Heart right ventricle (tissue), 16 donors: ENCODE results near the gene ZMIZ1. TPM values are rescaled to one million over a fixed set of nuclear protein-coding genes. Genes with fewer than 3 reads are reported as not detected.
"Not testable (repeated sequence)": the region's sequence is repeated elsewhere in the genome, so short reads cannot be mapped to it uniquely, and the experiment has no call there.

Experiments used
- ATAC-seq, 8 donors: fragments of 200-7000 bp; cut with Tn5 transposase; one replicate each; pipeline ENCODE4 v1.9.1; 2020; ENCODE audit warnings: mild to moderate bottlenecking in 8 of 8, moderate library complexity in 8 of 8, moderate number of reproducible peaks in 1 of 8
- DNase-seq, 2 donors: peaks; one replicate each; pipeline ENCODE4 v3.0.0-alpha.2; 2020
- H3K27ac ChIP-seq, 10 donors: fragments of 200-600 bp; sonication (generic) in 2 of 10; one replicate each; pipeline versions ENCODE4 v1.5.0 to v1.8.0; 2020 to 2022; ENCODE audit warnings: mild to moderate bottlenecking in 3 of 10
- H3K27me3 ChIP-seq, 7 donors: fragments of 200-600 bp; one replicate each; pipeline ENCODE4 v1.8.0; 2021 to 2022; ENCODE audit warnings: mild to moderate bottlenecking in 2 of 7
- H3K36me3 ChIP-seq, 9 donors: fragments of 200-600 bp; sonication (generic) in 1 of 9; one replicate each; pipeline versions ENCODE4 v1.5.0 to v1.8.0; 2020 to 2022; ENCODE audit warnings: mild to moderate bottlenecking in 2 of 9
- H3K4me1 ChIP-seq, 9 donors: fragments of 200-600 bp; sonication (generic) in 1 of 9; one replicate each; pipeline versions ENCODE4 v1.5.0 to v1.8.0; 2020 to 2022; ENCODE audit warnings: mild to moderate bottlenecking in 4 of 9
- H3K4me3 ChIP-seq, 10 donors: fragments of 200-600 bp; sonication (generic) in 2 of 10; one replicate each; pipeline versions ENCODE4 v1.5.0 to v1.8.0; 2020 to 2022; ENCODE audit warnings: mild to moderate bottlenecking in 7 of 10, moderate library complexity in 2 of 10
- H3K9me3 ChIP-seq, 11 donors: fragments of 200-600 bp in 10 of 11; sonication (generic) in 2 of 11; one replicate each; pipeline versions ENCODE4 v1.5.0 to v1.8.0; 2013 to 2022; ENCODE audit warnings: mild to moderate bottlenecking in 2 of 11, control low read depth in 1 of 11, moderate library complexity in 1 of 11
- CTCF ChIP-seq, 9 donors: fragments of 200-600 bp; sonication (generic) in 2 of 9; IDR thresholded peaks; one replicate each; pipeline versions ENCODE4 v1.5.0 to v1.8.0; 2021 to 2022; ENCODE audit warnings: antibody characterized with exemption in 9 of 9, mild to moderate bottlenecking in 5 of 9, moderate library complexity in 1 of 9
- WGBS, 2 donors: extraction: QIAGEN DNeasy Blood & Tissue Kit; methylation state at CpG; one replicate each; pipeline ENCODE4 v1.1.7; 2013; ENCODE audit warnings: inconsistent platforms in 1 of 2; 5-methylcytosine and 5-hydroxymethylcytosine counted together
- intact Hi-C, 10 donors: fragments of 100-400 bp; cut with DNase I; formaldehyde crosslinking; loops; one replicate each; pipeline versions ENCODE4 v1.11.1 to v1.14.2; 2022
- polyA plus RNA-seq, 2 donors: library from polyadenylated mRNA; stranded (reverse); fragments of 200-250 nt; gene quantifications; one replicate each; pipeline ENCODE4 v1.2.3, GENCODE V29; 2013
- total RNA-seq, 10 donors: library from RNA; stranded (reverse); fragmentation: NEBNext Ultra II Directional in 3 of 10; extraction: Animal tissue kit (Norgen Biotek cat#: 25700) in 3 of 10; gene quantifications; one replicate each; pipeline versions ENCODE4 v1.2.1 to v1.2.4, GENCODE V29; 2021 to 2023
- donor health status: Arrhythmogenic right ventricular cardiomyopathy.
- donor health status: ischemic (EF 13 %, LVEDD 7.1; RV severe dilation, severe dysfunction).
- donor health status: healthy with polysubstance abuse.
- donor health status: DM: no; HTN: yes; CAD: no.
- donor health status: DM: no; HTN: no; CAD: no.
- donor health status: ischemic (EF 25% LVEDD 6.9; RV normal size, moderate dysfunction).
- donor health status: ischemic (EF 25% LVEDD 5.7; RV mildly dilated, moderate dysfunction).
- donor health status: healthy.
- donor health status: DM: yes; HTN: yes; CAD: no.
- donor health status: Ischemic cardiomyopathy.
- donor health status: ischemic (EF 35%, LVEDD 5.7; RV mildly dilated, moderate dysfunction).
- donor health status: nonischemic (EF 11% LVEDD 7.7; RV severe dilation, severe dysfunction).
- donor health status: DM: yes; HTN: yes; CAD: no.
- donor health status: PGD.
- donor health status: ischemic (EF 29% LVEDD 5.4; RV normal size, mild dysfunction).
- donor health status: nonischemic (EF 23%, LVEDD 6.1; RV moderate dilation, normal function).

ZMIZ1 gene
- total and polyA plus RNA-seq, 12 donors = 24.2 to 61.5 (median 49.8) TPM

- no peaks in the 10 kb centered on the region for H3K27me3 ChIP-seq
- H3K4me1 ChIP-seq = no peaks in the 10 kb centered on the region
- DNase-seq (no peak), ATAC-seq (no peak)
- WGBS, 2 donors = 96 to 98% methylated on average over 9 of the region's 9 CpGs
- intact Hi-C loops = no loop called here
- H3K9me3 ChIP-seq = no peaks in the 10 kb centered on the region
- H3K27ac ChIP-seq = no peak overlapping the region
- no peak overlapping the region for H3K4me3 ChIP-seq
- H3K36me3 ChIP-seq = no peaks in the 10 kb centered on the region
- no peak for TF ChIP-seq CTCF (IDR thresholded peaks at IDR 0.05)
These were observed 34.4 kb upstream of the ZMIZ1 start for GRCh38 chr10:79034271-79034876.

GRCh38 chr10:79036416-79036815 lies 32.4 kb upstream of the ZMIZ1 start:
- H3K27me3 ChIP-seq, H3K4me3 ChIP-seq, H3K27ac ChIP-seq, ATAC-seq, H3K9me3 ChIP-seq, H3K4me1 ChIP-seq, H3K36me3 ChIP-seq, intact Hi-C loops, DNase-seq: not testable (repeated sequence)
- 88 to 95% methylated on average over 6 of the region's 6 CpGs for WGBS, 2 donors

DNA sequence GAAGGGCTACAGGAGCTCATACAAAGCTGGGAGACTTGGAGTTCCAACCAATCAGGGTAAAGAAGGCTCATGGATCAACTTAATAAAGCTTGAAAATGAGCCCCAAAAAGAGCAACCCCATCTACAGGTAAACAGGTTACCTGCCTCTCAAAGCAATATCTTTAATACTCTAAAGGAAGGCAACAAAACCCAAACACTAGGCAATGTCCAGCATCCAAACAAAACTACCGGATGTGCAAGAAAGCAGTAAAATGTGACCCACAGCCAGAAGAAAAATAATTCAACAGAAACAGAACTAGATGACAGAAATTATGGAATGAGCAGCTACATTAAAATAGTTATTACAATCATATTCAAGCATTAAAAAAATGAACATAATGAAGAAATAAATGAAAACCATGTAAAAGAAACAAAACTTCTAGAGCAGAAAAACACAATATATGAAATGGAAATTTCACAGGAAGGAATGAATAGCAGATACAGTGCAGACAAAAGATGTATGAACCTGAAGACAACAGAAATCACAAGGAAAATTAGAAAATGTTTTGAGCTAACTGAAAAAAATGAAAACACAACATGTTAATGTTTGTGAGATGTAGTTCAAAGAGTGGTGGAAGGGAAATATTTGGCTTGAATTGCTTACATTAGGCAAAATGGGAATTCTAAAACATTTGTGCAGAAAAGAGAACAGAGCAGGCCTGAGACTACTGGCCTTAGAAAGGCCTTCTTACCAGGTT lies 30.5 kb upstream of the ZMIZ1 start:
- no peak for ATAC-seq

GRCh38 chr10:79038841-79039201 lies 29.9 kb upstream of the ZMIZ1 start:
- ATAC-seq = no peak
- intact Hi-C loops = no loop called here

More for the DNA sequence above, 30.5 kb upstream of the ZMIZ1 start:
- no peaks in the 10 kb centered on the region for H3K36me3 ChIP-seq
- 94 to 100% methylated on average over 1 of the region's 1 CpG for WGBS, 2 donors
- no peak overlapping the region for H3K4me3 ChIP-seq
- peaks cover 0 to 4% (median 0%) of the 10 kb centered on the region in 11 donors for H3K9me3 ChIP-seq
- no peaks in the 10 kb centered on the region for H3K27me3 ChIP-seq
- H3K27ac ChIP-seq = no peak overlapping the region
- intact Hi-C loops = no loop called here
- DNase-seq = no peak
- H3K4me1 ChIP-seq = no peaks in the 10 kb centered on the region
- no peak for TF ChIP-seq CTCF (IDR thresholded peaks at IDR 0.05)

More at GRCh38 chr10:79038841-79039201, 29.9 kb upstream of the ZMIZ1 start:
- H3K27me3 ChIP-seq = no peaks in the 10 kb centered on the region
- no peak for DNase-seq
- no peaks in the 10 kb centered on the region for H3K4me1 ChIP-seq
- H3K9me3 ChIP-seq = peaks cover 0 to 4% (median 0%) of the 10 kb centered on the region in 11 donors
- 56 to 59% methylated on average over 5 of the region's 5 CpGs for WGBS, 2 donors
- H3K4me3 ChIP-seq = no peak overlapping the region
- no peak overlapping the region for H3K27ac ChIP-seq
- H3K36me3 ChIP-seq = no peaks in the 10 kb centered on the region
- no peak for TF ChIP-seq CTCF (IDR thresholded peaks at IDR 0.05)
